ENCODE results near the gene SNX22.

- TF ChIP-seq, protein P1, sequence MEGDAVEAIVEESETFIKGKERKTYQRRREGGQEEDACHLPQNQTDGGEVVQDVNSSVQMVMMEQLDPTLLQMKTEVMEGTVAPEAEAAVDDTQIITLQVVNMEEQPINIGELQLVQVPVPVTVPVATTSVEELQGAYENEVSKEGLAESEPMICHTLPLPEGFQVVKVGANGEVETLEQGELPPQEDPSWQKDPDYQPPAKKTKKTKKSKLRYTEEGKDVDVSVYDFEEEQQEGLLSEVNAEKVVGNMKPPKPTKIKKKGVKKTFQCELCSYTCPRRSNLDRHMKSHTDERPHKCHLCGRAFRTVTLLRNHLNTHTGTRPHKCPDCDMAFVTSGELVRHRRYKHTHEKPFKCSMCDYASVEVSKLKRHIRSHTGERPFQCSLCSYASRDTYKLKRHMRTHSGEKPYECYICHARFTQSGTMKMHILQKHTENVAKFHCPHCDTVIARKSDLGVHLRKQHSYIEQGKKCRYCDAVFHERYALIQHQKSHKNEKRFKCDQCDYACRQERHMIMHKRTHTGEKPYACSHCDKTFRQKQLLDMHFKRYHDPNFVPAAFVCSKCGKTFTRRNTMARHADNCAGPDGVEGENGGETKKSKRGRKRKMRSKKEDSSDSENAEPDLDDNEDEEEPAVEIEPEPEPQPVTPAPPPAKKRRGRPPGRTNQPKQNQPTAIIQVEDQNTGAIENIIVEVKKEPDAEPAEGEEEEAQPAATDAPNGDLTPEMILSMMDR (IDR thresholded peaks at IDR 0.05; ENCODE audit: low read length): no peak
- TF ChIP-seq EZH2 (IDR thresholded peaks at IDR 0.05; ENCODE audit: borderline replicate concordance, low read length): no peak
Observed at GRCh38 chr15:64130159-64130558, 21.4 kb upstream of the SNX22 start.
